GM23338 (cell line): Measurements from ENCODE around the gene RTEL1. TPM values are rescaled to one million over a fixed set of nuclear protein-coding genes. Genes with fewer than 3 reads are reported as not detected.

Experiments used
- ATAC-seq: fragments of 200-7000 bp; cut with Tn5 transposase; 3 replicates; pipeline ENCODE4 v1.9.1; 2020
- DNase-seq: peaks from one replicate; pipeline ENCODE4 v3.0.0-alpha.2; 2015; ENCODE audit warnings: low spot score
- H2AFZ ChIP-seq: fragments of 200-600 bp; sonication (generic); 2 replicates; pipeline ENCODE4 v1.8.0; 2016; ENCODE audit warnings: antibody characterized with exemption, mild to moderate bottlenecking, moderate library complexity
- H3F3A ChIP-seq: fragments of 200-600 bp; sonication (generic); replicated peaks from 2 replicates; pipeline ENCODE4 v1.8.0; 2017; ENCODE audit warnings: antibody characterized with exemption, mixed run types, low read depth
- H3K27ac ChIP-seq: fragments of 200-600 bp; sonication (generic); 2 replicates; pipeline ENCODE4 v1.6.1; 2016; ENCODE audit warnings: low read depth
- H3K27me3 ChIP-seq: fragments of 200-600 bp; sonication (generic); 2 replicates; pipeline ENCODE4 v1.8.0; 2016; ENCODE audit warnings: mild to moderate bottlenecking, mixed run types, moderate library complexity; ENCODE audit not compliant: insufficient read depth
- H3K36me3 ChIP-seq: fragments of 200-600 bp; sonication (generic); 2 replicates; pipeline ENCODE4 v1.8.0; 2016; ENCODE audit warnings: mild to moderate bottlenecking; ENCODE audit not compliant: insufficient read depth
- H3K4me1 ChIP-seq: fragments of 200-600 bp; sonication (generic); 2 replicates; pipeline ENCODE4 v1.8.0; 2016; ENCODE audit warnings: mild to moderate bottlenecking, moderate library complexity; ENCODE audit not compliant: insufficient read depth
- H3K4me2 ChIP-seq: fragments of 200-600 bp; sonication (generic); 2 replicates; pipeline ENCODE4 v1.7.1; 2017; ENCODE audit warnings: mixed run types
- H3K4me3 ChIP-seq: fragments of 200-600 bp; sonication (generic); 2 replicates; pipeline ENCODE4 v1.6.1; 2016; ENCODE audit warnings: mixed run types
- H3K79me2 ChIP-seq: fragments of 200-600 bp; sonication (generic); replicated peaks from 2 replicates; pipeline ENCODE4 v1.8.0; 2017; ENCODE audit warnings: mild to moderate bottlenecking; ENCODE audit not compliant: insufficient read depth
- H3K9me2 ChIP-seq: fragments of 200-600 bp; sonication (generic); 2 replicates; pipeline ENCODE4 v1.8.0; 2017; ENCODE audit not compliant: insufficient read depth
- H4K20me1 ChIP-seq: fragments of 200-600 bp; sonication (generic); replicated peaks from 2 replicates; pipeline ENCODE4 v1.8.0; 2017; ENCODE audit warnings: mild to moderate bottlenecking; ENCODE audit not compliant: insufficient read depth
- H3K27ac Mint-ChIP-seq: 2 replicates; pipeline ENCODE4 v1.8.0; 2020; ENCODE audit warnings: inconsistent platforms, mild to moderate bottlenecking, moderate library complexity, mixed read lengths
- H3K27me3 Mint-ChIP-seq: 3 replicates; pipeline ENCODE4 v1.8.0; 2022; ENCODE audit warnings: low read depth, mild to moderate bottlenecking, moderate library complexity, mixed read lengths, inconsistent platforms; ENCODE audit not compliant: insufficient read depth, poor library complexity
- H3K36me3 Mint-ChIP-seq: 3 replicates; pipeline ENCODE4 v1.8.0; 2021; ENCODE audit warnings: low read depth, mild to moderate bottlenecking, inconsistent platforms, moderate library complexity, mixed read lengths
- H3K4me1 Mint-ChIP-seq: 3 replicates; pipeline ENCODE4 v1.8.0; 2020; ENCODE audit warnings: mild to moderate bottlenecking, inconsistent platforms, mixed read lengths
- H3K4me3 Mint-ChIP-seq: 3 replicates; pipeline ENCODE4 v1.8.0; 2021; ENCODE audit warnings: moderate library complexity, mild to moderate bottlenecking, inconsistent platforms, mixed read lengths
- H3K9me3 Mint-ChIP-seq: 3 replicates; pipeline ENCODE4 v1.8.0; 2020; ENCODE audit warnings: moderate library complexity, mild to moderate bottlenecking, inconsistent platforms, mixed read lengths
- CREB1 ChIP-seq: fragments of 250-450 bp; sonication (Bioruptor Pico); IDR thresholded peaks from 2 replicates; pipeline ENCODE4 v1.5.0; 2020; ENCODE audit warnings: low read depth, mild to moderate bottlenecking, moderate library complexity
- EZH2 ChIP-seq: fragments of 200-600 bp; sonication (generic); IDR thresholded peaks from one replicate; pipeline ENCODE4 v1.8.0; 2017; ENCODE audit warnings: antibody characterized with exemption, mild to moderate bottlenecking, low read depth; ENCODE audit not compliant: unreplicated experiment
- EZH2phosphoT487 ChIP-seq: fragments of 200-600 bp; sonication (generic); IDR thresholded peaks from one replicate; pipeline ENCODE4 v1.8.1; 2018; ENCODE audit warnings: antibody characterized with exemption; ENCODE audit not compliant: unreplicated experiment
- JUNB ChIP-seq: IDR thresholded peaks from one replicate; pipeline ENCODE4 v1.6.1; 2016; ENCODE audit warnings: antibody characterized with exemption; ENCODE audit not compliant: unreplicated experiment
- NANOG ChIP-seq: IDR thresholded peaks from 2 replicates; pipeline ENCODE4 v1.6.1; 2016; ENCODE audit warnings: antibody characterized with exemption, borderline replicate concordance
- POLR2AphosphoS5 ChIP-seq: IDR thresholded peaks from 2 replicates; pipeline ENCODE4 v1.6.1; 2016; ENCODE audit warnings: antibody characterized with exemption, low read depth
- STAT1 ChIP-seq: IDR thresholded peaks from one replicate; pipeline ENCODE4 v1.6.1; 2016; ENCODE audit warnings: antibody characterized with exemption; ENCODE audit not compliant: unreplicated experiment
- ZNF114 ChIP-seq: fragments of 250-450 bp; sonication (Bioruptor Pico); IDR thresholded peaks from 2 replicates; pipeline ENCODE4 v1.5.0; 2020; ENCODE audit warnings: mild to moderate bottlenecking, moderate library complexity
- ZNF331 ChIP-seq: fragments of 250-450 bp; sonication (Bioruptor Pico); IDR thresholded peaks from 2 replicates; pipeline ENCODE4 v1.5.0; 2020; ENCODE audit warnings: low read depth, mild to moderate bottlenecking, moderate library complexity
- polyA plus RNA-seq: library from polyadenylated mRNA; unstranded; fragments of >200 nt; fragmentation: Nextera tagmentation; extraction: Ambion mirVana; gene quantifications from 2 replicates; pipeline ENCODE4 v1.2.1, GENCODE V29; 2016
- total RNA-seq: library from RNA; depleted of rRNA; stranded (reverse); fragments of >200 nt; shearing (Covaris generic); gene quantifications from 2 replicates; pipeline ENCODE4 v1.2.3, GENCODE V29; 2014
- TF ChIP-seq, protein P1 (sequence below): IDR thresholded peaks from 2 replicates; pipeline ENCODE4 v1.6.1; 2016; ENCODE audit warnings: antibody characterized with exemption
- TF ChIP-seq, protein P2 (sequence below): IDR thresholded peaks from one replicate; pipeline ENCODE4 v1.6.1; 2018; ENCODE audit warnings: antibody characterized with exemption; ENCODE audit not compliant: unreplicated experiment
- TF ChIP-seq, protein P3 (sequence below), 2 experiments: fragments of 200-600 bp in 1 of 2; sonication (generic) in 1 of 2; conservative IDR thresholded peaks; 2 replicates each; pipeline versions ENCODE4 v1.5.1 to v1.6.1; 2016 to 2017; ENCODE audit warnings: antibody characterized with exemption in 2 of 2, low read depth in 2 of 2, mild to moderate bottlenecking in 2 of 2, moderate library complexity in 1 of 2
- TF ChIP-seq, protein P4 (sequence below): fragments of 250-450 bp; sonication (Bioruptor Pico); IDR thresholded peaks from 2 replicates; pipeline ENCODE4 v1.5.0; 2020; ENCODE audit warnings: mild to moderate bottlenecking, moderate library complexity

The RTEL1 gene
- total and polyA plus RNA-seq, 2 experiments from 2014 or later, result 14.2 to 34.5 TPM

DNA sequence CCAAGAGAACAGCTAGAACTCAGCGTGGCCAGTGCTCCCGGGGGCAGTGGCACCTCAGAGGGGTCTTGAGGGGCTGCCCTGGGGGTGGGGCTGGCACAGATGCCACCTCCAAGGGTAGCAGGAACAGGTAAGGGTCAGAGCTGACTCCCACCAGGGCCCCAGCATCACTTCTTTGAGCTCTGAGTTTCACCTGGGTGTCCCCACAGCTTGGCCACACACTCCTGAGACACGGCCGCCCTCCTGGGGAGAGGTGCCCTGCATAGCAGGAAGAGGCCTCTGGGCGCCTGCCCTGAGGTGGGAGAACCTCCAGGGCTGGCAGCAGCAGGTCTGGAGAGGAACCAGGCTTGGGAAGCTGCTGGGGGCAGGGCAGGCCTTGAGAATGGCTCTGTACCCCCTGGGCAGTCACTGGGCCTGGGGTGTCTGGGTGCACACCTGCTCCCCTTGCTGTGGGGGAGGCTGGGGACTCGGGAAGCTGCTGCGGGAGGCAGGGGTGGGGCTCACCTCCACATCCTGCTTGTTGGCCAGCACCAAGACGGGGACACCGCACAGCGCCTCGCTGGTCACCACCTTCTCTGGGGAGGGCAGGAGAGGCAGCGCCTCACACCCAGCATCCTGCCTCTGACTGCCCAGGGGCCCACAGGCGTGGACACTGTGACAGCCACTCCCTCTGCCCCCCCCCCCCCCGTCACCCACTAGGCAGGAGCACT is 43.4 kb downstream of the RTEL1 start:
- Histone ChIP-seq H3K4me2 (no peak overlapping the region), H2AFZ (no peak overlapping the region), H3K4me1 (no peaks in the 10 kb centered on the region; the same call in 1 of the 2 replicates), H3K27ac (no peak overlapping the region), H3F3A (peaks cover 6% of the 10 kb centered on the region; the same call in 1 of the 2 replicates), H3K79me2 (peaks cover 3% of the 10 kb centered on the region), H3K4me3 (no peak overlapping the region), H4K20me1 (peaks cover 9% of the 10 kb centered on the region), H3K9me2 (no peaks in the 10 kb centered on the region), H3K36me3 (no peaks in the 10 kb centered on the region), H3K27me3 (no peaks in the 10 kb centered on the region)
- no peak overlapping the region for H3K4me3 Mint-ChIP-seq
- peaks cover 10% of the 10 kb centered on the region for H3K36me3 Mint-ChIP-seq
- no peak for DNase-seq
- no peak for TF ChIP-seq EZH2
- no peak for TF ChIP-seq ZNF331 (CRISPR knock-in tag)
- no peak for TF ChIP-seq ZNF114 (CRISPR knock-in tag)
- TF ChIP-seq EZH2phosphoT487, result no peak
- TF ChIP-seq, protein P1, sequence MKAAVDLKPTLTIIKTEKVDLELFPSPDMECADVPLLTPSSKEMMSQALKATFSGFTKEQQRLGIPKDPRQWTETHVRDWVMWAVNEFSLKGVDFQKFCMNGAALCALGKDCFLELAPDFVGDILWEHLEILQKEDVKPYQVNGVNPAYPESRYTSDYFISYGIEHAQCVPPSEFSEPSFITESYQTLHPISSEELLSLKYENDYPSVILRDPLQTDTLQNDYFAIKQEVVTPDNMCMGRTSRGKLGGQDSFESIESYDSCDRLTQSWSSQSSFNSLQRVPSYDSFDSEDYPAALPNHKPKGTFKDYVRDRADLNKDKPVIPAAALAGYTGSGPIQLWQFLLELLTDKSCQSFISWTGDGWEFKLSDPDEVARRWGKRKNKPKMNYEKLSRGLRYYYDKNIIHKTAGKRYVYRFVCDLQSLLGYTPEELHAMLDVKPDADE, result no peak
- TF ChIP-seq, protein P2, sequence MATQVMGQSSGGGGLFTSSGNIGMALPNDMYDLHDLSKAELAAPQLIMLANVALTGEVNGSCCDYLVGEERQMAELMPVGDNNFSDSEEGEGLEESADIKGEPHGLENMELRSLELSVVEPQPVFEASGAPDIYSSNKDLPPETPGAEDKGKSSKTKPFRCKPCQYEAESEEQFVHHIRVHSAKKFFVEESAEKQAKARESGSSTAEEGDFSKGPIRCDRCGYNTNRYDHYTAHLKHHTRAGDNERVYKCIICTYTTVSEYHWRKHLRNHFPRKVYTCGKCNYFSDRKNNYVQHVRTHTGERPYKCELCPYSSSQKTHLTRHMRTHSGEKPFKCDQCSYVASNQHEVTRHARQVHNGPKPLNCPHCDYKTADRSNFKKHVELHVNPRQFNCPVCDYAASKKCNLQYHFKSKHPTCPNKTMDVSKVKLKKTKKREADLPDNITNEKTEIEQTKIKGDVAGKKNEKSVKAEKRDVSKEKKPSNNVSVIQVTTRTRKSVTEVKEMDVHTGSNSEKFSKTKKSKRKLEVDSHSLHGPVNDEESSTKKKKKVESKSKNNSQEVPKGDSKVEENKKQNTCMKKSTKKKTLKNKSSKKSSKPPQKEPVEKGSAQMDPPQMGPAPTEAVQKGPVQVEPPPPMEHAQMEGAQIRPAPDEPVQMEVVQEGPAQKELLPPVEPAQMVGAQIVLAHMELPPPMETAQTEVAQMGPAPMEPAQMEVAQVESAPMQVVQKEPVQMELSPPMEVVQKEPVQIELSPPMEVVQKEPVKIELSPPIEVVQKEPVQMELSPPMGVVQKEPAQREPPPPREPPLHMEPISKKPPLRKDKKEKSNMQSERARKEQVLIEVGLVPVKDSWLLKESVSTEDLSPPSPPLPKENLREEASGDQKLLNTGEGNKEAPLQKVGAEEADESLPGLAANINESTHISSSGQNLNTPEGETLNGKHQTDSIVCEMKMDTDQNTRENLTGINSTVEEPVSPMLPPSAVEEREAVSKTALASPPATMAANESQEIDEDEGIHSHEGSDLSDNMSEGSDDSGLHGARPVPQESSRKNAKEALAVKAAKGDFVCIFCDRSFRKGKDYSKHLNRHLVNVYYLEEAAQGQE, result no peak
- no peak for TF ChIP-seq NANOG
- TF ChIP-seq, protein P3, sequence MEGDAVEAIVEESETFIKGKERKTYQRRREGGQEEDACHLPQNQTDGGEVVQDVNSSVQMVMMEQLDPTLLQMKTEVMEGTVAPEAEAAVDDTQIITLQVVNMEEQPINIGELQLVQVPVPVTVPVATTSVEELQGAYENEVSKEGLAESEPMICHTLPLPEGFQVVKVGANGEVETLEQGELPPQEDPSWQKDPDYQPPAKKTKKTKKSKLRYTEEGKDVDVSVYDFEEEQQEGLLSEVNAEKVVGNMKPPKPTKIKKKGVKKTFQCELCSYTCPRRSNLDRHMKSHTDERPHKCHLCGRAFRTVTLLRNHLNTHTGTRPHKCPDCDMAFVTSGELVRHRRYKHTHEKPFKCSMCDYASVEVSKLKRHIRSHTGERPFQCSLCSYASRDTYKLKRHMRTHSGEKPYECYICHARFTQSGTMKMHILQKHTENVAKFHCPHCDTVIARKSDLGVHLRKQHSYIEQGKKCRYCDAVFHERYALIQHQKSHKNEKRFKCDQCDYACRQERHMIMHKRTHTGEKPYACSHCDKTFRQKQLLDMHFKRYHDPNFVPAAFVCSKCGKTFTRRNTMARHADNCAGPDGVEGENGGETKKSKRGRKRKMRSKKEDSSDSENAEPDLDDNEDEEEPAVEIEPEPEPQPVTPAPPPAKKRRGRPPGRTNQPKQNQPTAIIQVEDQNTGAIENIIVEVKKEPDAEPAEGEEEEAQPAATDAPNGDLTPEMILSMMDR (conservative IDR thresholded peaks at IDR 0.05; ENCODE audit: low read depth in 2 of 2), result no peak
- TF ChIP-seq CREB1 (CRISPR knock-in tag), result no peak
- TF ChIP-seq POLR2AphosphoS5, result no peak
- TF ChIP-seq STAT1, result no peak
- no peak for TF ChIP-seq JUNB
- TF ChIP-seq, protein P4, sequence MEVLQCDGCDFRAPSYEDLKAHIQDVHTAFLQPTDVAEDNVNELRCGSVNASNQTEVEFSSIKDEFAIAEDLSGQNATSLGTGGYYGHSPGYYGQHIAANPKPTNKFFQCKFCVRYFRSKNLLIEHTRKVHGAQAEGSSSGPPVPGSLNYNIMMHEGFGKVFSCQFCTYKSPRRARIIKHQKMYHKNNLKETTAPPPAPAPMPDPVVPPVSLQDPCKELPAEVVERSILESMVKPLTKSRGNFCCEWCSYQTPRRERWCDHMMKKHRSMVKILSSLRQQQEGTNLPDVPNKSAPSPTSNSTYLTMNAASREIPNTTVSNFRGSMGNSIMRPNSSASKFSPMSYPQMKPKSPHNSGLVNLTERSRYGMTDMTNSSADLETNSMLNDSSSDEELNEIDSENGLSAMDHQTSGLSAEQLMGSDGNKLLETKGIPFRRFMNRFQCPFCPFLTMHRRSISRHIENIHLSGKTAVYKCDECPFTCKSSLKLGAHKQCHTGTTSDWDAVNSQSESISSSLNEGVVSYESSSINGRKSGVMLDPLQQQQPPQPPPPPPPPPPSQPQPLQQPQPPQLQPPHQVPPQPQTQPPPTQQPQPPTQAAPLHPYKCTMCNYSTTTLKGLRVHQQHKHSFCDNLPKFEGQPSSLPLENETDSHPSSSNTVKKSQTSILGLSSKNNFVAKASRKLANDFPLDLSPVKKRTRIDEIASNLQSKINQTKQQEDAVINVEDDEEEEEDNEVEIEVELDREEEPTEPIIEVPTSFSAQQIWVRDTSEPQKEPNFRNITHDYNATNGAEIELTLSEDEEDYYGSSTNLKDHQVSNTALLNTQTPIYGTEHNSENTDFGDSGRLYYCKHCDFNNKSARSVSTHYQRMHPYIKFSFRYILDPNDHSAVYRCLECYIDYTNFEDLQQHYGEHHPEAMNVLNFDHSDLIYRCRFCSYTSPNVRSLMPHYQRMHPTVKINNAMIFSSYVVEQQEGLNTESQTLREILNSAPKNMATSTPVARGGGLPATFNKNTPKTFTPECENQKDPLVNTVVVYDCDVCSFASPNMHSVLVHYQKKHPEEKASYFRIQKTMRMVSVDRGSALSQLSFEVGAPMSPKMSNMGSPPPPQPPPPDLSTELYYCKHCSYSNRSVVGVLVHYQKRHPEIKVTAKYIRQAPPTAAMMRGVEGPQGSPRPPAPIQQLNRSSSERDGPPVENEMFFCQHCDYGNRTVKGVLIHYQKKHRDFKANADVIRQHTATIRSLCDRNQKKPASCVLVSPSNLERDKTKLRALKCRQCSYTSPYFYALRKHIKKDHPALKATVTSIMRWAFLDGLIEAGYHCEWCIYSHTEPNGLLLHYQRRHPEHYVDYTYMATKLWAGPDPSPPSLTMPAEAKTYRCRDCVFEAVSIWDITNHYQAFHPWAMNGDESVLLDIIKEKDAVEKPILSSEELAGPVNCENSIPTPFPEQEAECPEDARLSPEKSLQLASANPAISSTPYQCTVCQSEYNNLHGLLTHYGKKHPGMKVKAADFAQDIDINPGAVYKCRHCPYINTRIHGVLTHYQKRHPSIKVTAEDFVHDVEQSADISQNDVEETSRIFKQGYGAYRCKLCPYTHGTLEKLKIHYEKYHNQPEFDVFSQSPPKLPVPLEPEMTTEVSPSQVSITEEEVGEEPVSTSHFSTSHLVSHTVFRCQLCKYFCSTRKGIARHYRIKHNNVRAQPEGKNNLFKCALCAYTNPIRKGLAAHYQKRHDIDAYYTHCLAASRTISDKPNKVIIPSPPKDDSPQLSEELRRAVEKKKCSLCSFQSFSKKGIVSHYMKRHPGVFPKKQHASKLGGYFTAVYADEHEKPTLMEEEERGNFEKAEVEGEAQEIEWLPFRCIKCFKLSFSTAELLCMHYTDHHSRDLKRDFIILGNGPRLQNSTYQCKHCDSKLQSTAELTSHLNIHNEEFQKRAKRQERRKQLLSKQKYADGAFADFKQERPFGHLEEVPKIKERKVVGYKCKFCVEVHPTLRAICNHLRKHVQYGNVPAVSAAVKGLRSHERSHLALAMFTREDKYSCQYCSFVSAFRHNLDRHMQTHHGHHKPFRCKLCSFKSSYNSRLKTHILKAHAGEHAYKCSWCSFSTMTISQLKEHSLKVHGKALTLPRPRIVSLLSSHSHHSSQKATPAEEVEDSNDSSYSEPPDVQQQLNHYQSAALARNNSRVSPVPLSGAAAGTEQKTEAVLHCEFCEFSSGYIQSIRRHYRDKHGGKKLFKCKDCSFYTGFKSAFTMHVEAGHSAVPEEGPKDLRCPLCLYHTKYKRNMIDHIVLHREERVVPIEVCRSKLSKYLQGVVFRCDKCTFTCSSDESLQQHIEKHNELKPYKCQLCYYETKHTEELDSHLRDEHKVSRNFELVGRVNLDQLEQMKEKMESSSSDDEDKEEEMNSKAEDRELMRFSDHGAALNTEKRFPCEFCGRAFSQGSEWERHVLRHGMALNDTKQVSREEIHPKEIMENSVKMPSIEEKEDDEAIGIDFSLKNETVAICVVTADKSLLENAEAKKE, result no peak
- no peak overlapping the region for H3K27ac Mint-ChIP-seq
- peaks cover 5% of the 10 kb centered on the region for H3K4me1 Mint-ChIP-seq
- peaks cover 13% of the 10 kb centered on the region for H3K27me3 Mint-ChIP-seq
- no peaks in the 10 kb centered on the region for H3K9me3 Mint-ChIP-seq
- ATAC-seq, result no peak
